ENCODE results near the gene KPNB1.
A peak's percentile ranks its signal among the peaks of the same experiment; 100 is the strongest.

KPNB1 gene

GRCh38 chr17:47663912-47664623 lies 14.3 kb downstream of the KPNB1 start:
- TF ChIP-seq CTCF (conservative IDR thresholded peaks at IDR 0.05; ENCODE audit: low read depth, low read length), result peak; percentile 81
- no peak for DNase-seq (ENCODE audit: low read depth)

GRCh38 chr17:47664624-47664941 lies 14.9 kb downstream of the KPNB1 start:
- no peak for TF ChIP-seq CTCF (conservative IDR thresholded peaks at IDR 0.05; ENCODE audit: low read depth, low read length)
- no peak overlapping the region for H3K4me3 ChIP-seq (ENCODE audit: low read length)
- no peak for DNase-seq (ENCODE audit: low read depth)

More at GRCh38 chr17:47663912-47664623, 14.3 kb downstream of the KPNB1 start:
- H3K4me3 ChIP-seq (ENCODE audit: low read length), result no peak overlapping the region

GRCh38 chr17:47665655-47666054 lies 15.9 kb downstream of the KPNB1 start:
- H3K4me3 ChIP-seq (ENCODE audit: low read length), result no peak overlapping the region
- DNase-seq (ENCODE audit: low read depth), result no peak
- no peak for TF ChIP-seq CTCF (conservative IDR thresholded peaks at IDR 0.05; ENCODE audit: low read depth, low read length)

- TF ChIP-seq CTCF (conservative IDR thresholded peaks at IDR 0.05; ENCODE audit: low read depth, low read length), result no peak
- DNase-seq (ENCODE audit: low read depth), result no peak
Measured at GRCh38 chr17:47669081-47669480, 19.4 kb downstream of the KPNB1 start.

GRCh38 chr17:47670064-47670463 lies 20.3 kb downstream of the KPNB1 start:
- no peak for DNase-seq (ENCODE audit: low read depth)
- H3K4me3 ChIP-seq (ENCODE audit: low read length), result no peak overlapping the region
- TF ChIP-seq CTCF (conservative IDR thresholded peaks at IDR 0.05; ENCODE audit: low read depth, low read length), result no peak

More at GRCh38 chr17:47669081-47669480, 19.4 kb downstream of the KPNB1 start:
- no peak overlapping the region for H3K4me3 ChIP-seq (ENCODE audit: low read length)

GRCh38 chr17:47674499-47674898 lies 24.8 kb downstream of the KPNB1 start:
- TF ChIP-seq CTCF (conservative IDR thresholded peaks at IDR 0.05; ENCODE audit: low read depth, low read length), result no peak
- no peak for DNase-seq (ENCODE audit: low read depth)
- no peak overlapping the region for H3K4me3 ChIP-seq (ENCODE audit: low read length)
